Left renal cortex interstitium (tissue), 4 donors: ENCODE results near the gene SZRD1. TPM values are rescaled to one million over a fixed set of nuclear protein-coding genes. Genes with fewer than 3 reads are reported as not detected.
"Not testable (repeated sequence)": the region's sequence is repeated elsewhere in the genome, so short reads cannot be mapped to it uniquely, and the experiment has no call there.

Experiments
- DNase-seq, 4 donors: peaks; one replicate each; pipeline ENCODE4 v3.0.0-alpha.2; 2013; ENCODE audit warnings: low read depth in 4 of 4, low spot score in 2 of 4, missing footprints in 1 of 4
- polyA plus RNA-seq, 4 donors: library from polyadenylated mRNA; unstranded; fragments of 120-200 nt; gene quantifications; one replicate each; pipeline ENCODE4 v1.2.1, GENCODE V29; 2013; ENCODE audit not compliant: insufficient read length in 4 of 4

Gene SZRD1
- polyA plus RNA-seq, 4 donors: 93.7 to 133 (median 110) TPM

GRCh38 chr1:16365146-16365498 lies 1.9 kb upstream of the SZRD1 start:
- not testable (repeated sequence) for DNase-seq

DNA sequence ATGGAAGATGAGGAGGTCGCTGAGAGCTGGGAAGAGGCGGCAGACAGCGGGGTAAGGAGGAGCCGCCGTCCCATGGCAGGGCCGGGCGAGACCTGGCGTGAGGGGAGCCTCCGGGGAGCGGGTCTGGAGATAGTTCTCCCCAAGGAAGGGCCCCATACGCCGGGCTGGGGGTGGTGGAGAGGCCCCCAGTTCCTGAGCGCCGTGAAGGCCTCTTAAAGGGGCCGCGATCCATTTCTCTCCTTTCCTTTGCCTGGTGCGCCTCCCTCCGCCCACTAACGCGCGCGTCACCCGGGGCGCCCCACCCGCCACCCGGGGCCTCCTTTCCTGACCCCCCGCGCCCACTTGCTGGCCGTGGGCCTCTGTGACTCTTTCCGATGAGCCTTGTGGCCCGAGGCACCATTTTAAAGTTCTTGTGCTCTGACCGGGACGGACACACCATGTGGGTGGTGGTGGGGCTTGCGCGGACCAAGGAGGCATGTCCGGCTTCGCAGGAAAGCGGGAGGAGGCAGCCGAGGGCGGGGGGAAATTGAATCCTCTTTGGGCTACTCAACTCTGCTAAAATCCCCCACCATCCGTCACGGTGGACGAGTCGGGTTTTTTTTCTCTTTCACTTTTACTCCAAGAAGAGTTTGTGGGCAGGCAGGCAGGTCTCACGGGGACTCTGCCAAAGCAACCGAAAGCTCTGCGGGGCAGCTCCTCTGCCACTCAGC lies 371 bp downstream of the SZRD1 start:
- DNase-seq: peak; percentile 70 to 92 (median 84)

DNA sequence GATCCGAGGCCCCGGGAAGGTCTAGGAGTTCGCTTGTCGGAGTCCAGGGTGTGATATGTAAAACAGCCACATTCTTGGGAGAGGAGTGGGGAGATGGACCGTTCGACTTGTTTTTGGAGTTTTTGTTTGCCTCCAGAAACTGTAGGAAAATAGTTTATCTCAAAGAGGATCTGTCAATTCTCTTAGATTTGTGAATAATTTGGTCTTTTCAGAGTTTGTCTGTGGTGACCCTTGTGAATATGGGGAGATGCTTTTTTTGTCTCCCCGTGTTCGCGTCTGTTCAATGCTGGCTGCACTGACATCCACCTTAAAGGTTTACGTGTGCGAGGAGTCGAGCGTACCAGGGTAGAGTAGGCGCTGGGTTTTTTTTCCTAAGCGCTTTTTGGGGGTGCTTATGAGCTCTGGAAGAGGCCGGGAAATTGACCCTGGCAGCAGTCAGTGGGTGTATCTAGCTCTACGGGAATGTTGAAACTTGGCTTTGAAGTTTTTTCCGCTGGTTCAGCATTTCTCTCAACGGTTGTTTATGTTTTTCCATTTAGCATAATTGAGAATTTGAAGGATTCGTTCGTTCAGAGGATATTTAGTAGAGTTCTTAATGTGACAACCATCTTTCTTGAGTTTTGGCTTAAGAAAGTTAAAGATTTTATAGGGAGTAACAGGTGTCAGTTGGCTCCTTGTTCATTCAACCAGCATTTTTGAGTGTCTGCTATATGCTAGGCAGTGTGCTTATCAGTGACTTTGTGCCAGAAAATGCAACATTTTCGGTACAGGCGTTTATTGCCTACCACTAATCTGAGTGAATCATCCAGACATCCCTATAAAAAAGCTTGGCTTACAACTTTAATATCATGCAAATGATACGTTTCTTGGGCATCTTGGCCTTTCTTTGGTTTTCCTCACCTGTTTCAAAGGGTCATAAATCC lies 1.2 kb downstream of the SZRD1 start:
- no peak for DNase-seq

- DNase-seq: no peak
Observed at GRCh38 chr1:16369821-16370220, 2.8 kb downstream of the SZRD1 start.

- no peak for DNase-seq
Observed at GRCh38 chr1:16371725-16372124, 4.7 kb downstream of the SZRD1 start.

DNA sequence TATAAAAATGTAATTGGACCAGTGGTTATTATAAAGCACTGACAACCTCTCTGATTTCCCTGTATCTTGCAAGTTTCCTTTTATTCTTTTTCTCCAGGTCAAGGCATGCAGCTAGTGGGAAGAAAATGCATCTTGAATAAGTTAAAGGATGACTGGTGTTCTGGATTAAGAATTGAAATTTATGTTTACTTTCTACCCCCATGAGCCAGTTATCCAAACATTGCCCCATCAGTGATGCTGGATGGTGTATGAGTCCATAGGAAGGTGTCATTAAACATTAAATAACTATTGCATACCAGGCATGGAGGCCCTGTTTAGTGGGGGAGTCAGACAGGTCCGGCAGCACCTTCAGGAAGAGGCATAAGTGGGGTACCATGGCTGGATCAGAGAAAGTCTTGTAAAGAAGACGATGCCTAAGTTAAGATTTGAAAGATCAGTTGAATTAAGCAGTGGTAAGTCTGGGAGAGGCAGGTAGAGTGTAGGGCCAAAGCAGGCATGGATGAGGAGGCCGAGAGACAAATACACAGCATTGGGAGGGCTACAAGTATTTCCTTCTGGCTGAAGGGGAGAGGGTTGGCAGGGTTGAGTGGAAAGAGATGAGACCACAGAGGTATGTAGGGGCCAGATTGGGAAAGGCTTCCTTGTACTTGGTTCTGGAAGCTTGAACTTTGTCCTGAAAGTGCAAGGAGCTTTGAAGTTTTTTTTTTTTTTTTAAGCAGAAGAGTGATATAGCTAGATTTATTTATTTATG lies 5.7 kb downstream of the SZRD1 start:
- DNase-seq: no peak

DNA sequence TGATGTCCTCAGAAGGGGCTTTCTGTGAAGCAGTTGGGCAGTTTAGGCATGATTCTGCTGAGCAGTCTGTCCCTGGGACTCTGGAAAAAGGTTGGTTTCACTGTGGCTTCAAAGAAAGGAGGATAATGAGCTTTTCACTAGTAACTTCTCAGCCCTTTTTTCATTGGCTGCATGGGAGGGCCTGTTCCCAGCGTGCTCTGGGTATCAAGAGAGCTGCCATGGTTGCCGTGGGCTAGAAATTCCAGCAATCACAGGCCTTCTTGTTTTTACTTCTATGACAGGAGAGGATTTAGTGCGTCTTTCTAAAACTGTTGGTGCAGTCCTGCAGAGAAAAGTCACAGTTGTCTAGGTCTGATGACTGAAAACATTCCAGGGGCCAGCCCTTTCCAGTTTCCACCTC lies 7.2 kb downstream of the SZRD1 start:
- DNase-seq: no peak

- DNase-seq: no peak
Observed at GRCh38 chr1:16375521-16376340, 8.7 kb downstream of the SZRD1 start.

- no peak for DNase-seq
Observed at GRCh38 chr1:16376971-16377370, 9.9 kb downstream of the SZRD1 start.

- no peak for DNase-seq
Observed at GRCh38 chr1:16378443-16378842, 11.4 kb downstream of the SZRD1 start.

GRCh38 chr1:16380868-16381267 lies 13.8 kb downstream of the SZRD1 start:
- DNase-seq: no peak

- no peak for DNase-seq
Observed at GRCh38 chr1:16383888-16384287, 16.8 kb downstream of the SZRD1 start.

GRCh38 chr1:16385659-16386453 lies 18.8 kb downstream of the SZRD1 start:
- DNase-seq: no peak

- no peak for DNase-seq
Observed at GRCh38 chr1:16386454-16387113, 19.5 kb downstream of the SZRD1 start.

GRCh38 chr1:16387201-16388188 lies 20.5 kb downstream of the SZRD1 start:
- DNase-seq: no peak

DNA sequence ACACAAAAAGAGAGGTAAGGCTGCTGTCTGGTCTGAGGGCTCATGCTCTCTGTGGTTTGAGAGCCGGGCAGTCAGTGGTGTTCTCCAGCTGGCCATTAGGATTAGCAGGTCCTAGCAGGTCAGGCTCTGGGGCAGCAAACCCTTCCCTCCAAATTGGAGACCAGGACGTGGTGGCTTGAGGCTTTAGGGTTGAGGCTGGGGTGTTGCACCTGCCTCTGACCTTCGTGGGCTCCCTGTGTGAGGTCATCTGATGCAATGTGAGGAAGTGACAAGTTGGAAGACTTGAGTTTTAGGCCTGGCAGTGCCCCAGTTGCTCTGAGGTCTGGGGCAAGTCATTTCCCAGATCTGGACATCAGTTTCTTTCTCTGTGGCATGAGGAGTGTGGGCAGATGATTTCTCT lies 24.4 kb downstream of the SZRD1 start:
- DNase-seq: no peak

DNA sequence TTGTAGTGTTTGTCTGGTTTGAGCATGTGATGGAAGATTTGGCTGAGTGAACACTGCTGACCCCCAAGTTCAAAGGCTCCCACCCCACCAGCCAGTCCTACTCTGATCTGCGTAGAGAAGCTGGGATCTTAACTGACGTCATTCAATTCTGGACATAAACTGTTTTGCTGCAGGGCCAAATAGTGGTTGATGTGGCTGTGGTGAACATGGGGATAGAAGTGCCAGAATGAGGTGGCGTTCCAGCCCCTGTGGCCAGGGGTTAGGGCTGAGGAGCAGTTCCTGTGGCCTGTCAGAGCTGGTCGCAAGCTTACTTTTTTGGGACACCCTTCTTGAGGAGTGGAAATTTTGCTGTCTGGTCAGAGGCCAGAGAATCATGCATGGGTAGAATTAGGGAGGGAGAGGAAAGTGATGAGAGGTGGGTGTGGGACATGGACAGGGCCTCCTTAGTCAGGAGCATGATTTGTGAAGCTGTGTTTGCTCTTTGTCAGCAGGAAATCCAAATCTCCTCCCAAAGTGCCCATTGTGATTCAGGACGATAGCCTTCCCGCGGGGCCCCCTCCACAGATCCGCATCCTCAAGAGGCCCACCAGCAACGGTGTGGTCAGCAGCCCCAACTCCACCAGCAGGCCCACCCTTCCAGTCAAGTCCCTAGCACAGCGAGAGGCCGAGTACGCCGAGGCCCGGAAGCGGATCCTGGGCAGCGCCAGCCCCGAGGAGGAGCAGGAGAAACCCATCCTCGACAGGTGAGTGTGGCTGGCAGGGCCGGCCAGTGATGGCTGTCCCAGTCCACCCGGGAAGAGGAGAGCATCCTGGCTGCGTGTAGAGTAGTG lies 25.9 kb downstream of the SZRD1 start:
- no peak for DNase-seq
